Central memory CD8-positive, alpha-beta T cell (primary cell): ENCODE results near the gene TJAP1.
A peak's percentile ranks its signal among the peaks of the same experiment; 100 is the strongest.
"Not testable (repeated sequence)": the region's sequence is repeated elsewhere in the genome, so short reads cannot be mapped to it uniquely, and the experiment has no call there.

Source experiments
- ATAC-seq: fragments of 150-1000 bp; cut with Tn5 transposase; replicated peaks from 2 replicates; pipeline ENCODE4 v1.10.0; 2022; ENCODE audit warnings: mild to moderate bottlenecking, moderate FRiP score, moderate number of reproducible peaks; ENCODE audit not compliant: poor library complexity, severe bottlenecking; ENCODE audit errors: extremely low read depth
- DNase-seq, 2 donors: peaks; one replicate each; pipeline ENCODE4 v3.0.0; 2021; ENCODE audit warnings: low spot score in 2 of 2
- H3K27ac Mint-ChIP-seq: one replicate; pipeline ENCODE4 v1.8.0; 2022; ENCODE audit warnings: low read depth, mild to moderate bottlenecking, moderate library complexity, mixed read lengths
- H3K27me3 Mint-ChIP-seq: one replicate; pipeline ENCODE4 v1.8.0; 2022; ENCODE audit warnings: mixed read lengths
- H3K36me3 Mint-ChIP-seq: one replicate; pipeline ENCODE4 v1.8.0; 2022; ENCODE audit warnings: mild to moderate bottlenecking, moderate library complexity, mixed read lengths; ENCODE audit not compliant: insufficient read depth
- H3K4me1 Mint-ChIP-seq: one replicate; pipeline ENCODE4 v1.8.0; 2022; ENCODE audit warnings: mixed read lengths
- H3K4me3 Mint-ChIP-seq: one replicate; pipeline ENCODE4 v1.8.0; 2022; ENCODE audit warnings: mild to moderate bottlenecking, moderate library complexity, mixed read lengths
- H3K9me3 Mint-ChIP-seq: one replicate; pipeline ENCODE4 v1.8.0; 2022; ENCODE audit warnings: mixed read lengths

Gene TJAP1

GRCh38 chr6:43516367-43516696 is 39.0 kb downstream of the TJAP1 start:
- peak; percentile 2 for ATAC-seq
- peaks cover 27% of the 10 kb centered on the region for H3K36me3 Mint-ChIP-seq

DNA sequence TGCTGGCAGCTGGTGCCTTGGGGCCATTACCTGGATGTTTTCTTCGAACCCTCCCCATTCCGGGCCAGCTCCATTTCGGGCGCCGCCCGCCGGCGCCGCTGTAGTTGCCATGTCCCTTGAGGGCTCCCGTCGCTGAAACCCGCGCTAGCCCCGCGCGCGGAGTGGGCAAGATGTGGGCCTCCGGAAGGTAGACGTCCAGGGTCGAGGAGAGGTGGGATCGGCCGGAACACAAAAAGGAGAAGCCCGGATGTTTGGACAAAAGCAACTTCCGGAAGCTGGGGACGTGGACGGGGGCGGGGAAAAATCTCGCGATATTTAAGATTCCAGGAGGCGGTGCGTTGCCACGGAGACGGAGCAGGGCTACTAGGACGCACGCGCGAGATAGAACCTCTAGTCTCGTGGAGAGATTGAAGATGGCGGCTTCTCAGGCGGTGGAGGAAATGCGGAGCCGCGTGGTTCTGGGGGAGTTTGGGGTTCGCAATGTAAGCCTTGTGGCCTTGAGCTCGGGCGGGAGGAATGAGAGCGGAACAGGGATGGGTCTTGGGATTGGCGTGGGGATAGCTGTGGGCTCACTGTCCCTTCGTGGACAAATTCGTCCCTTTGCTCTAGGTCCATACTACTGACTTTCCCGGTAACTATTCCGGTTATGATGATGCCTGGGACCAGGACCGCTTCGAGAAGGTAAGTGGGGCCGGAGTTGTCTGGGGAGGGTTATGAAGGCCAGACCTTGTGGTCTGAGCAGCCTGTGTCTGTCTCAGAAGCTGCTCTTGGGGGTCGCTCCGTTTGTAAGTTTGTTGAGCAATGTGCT is 39.5 kb downstream of the TJAP1 start, which contains the start of the genes POLR1C and YIPF3:
Gene POLR1C, plus strand, starts transcription at position 393 of the 808 bp plus-strand sequence. Its CDS starts 21 bp downstream, at position 414.
Gene YIPF3, minus strand, starts transcription at position 230 of the 808 bp plus-strand sequence. Its CDS starts 119 bp downstream, at position 111.
- Mint-ChIP-seq H3K27me3 (no peaks in the 10 kb centered on the region), H3K4me1 (peaks cover 28% of the 10 kb centered on the region), H3K4me3 (no peak within 1 kb of the TSS), H3K36me3 (peaks cover 26% of the 10 kb centered on the region), H3K27ac (no peak within 1 kb of the TSS), H3K9me3 (no peaks in the 10 kb centered on the region)
- DNase-seq, result peak; percentile 95
- peak; percentile 95 for ATAC-seq

More at GRCh38 chr6:43516367-43516696, 39.0 kb downstream of the TJAP1 start:
- H3K27me3 Mint-ChIP-seq, result no peaks in the 10 kb centered on the region
- no peak for DNase-seq
- H3K9me3 Mint-ChIP-seq, result no peaks in the 10 kb centered on the region
- H3K4me1 Mint-ChIP-seq, result peaks cover 32% of the 10 kb centered on the region
- no peak overlapping the region for H3K4me3 Mint-ChIP-seq
- H3K27ac Mint-ChIP-seq, result no peak overlapping the region

GRCh38 chr6:43517505-43518357 is 40.4 kb downstream of the TJAP1 start:
- Mint-ChIP-seq H3K27me3 (no peaks in the 10 kb centered on the region), H3K4me1 (peaks cover 28% of the 10 kb centered on the region), H3K36me3 (peaks cover 24% of the 10 kb centered on the region), H3K27ac (no peak overlapping the region), H3K4me3 (no peak overlapping the region), H3K9me3 (no peaks in the 10 kb centered on the region)
- ATAC-seq (peak; percentile 2), DNase-seq (no peak)

- Mint-ChIP-seq H3K4me3 (no peak overlapping the region), H3K4me1 (peaks cover 14% of the 10 kb centered on the region), H3K36me3 (peaks cover 29% of the 10 kb centered on the region), H3K9me3 (no peaks in the 10 kb centered on the region), H3K27me3 (no peaks in the 10 kb centered on the region), H3K27ac (no peak overlapping the region)
- DNase-seq, result no peak
- no peak for ATAC-seq
Observed at GRCh38 chr6:43520097-43520496, 42.7 kb downstream of the TJAP1 start.

DNA sequence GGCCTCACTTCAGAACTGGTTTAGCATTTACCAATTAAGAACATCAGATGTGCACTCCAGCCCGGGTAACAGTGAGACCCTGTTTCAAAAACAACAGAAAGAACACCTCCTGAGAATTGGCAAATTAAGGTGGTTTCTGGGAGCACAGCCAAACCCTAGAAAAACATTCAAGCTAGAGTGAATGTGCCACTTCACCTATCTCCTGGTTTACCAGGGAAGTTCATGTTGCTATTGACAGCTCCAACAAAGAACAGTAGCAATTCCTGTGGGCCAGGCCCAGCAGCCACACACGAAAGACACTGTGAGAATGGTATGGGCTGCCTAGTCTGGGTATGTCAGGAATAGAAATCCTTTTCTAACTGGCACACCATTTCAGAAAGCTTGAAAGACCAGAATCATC is 44.5 kb downstream of the TJAP1 start:
- Mint-ChIP-seq H3K36me3 (peaks cover 33% of the 10 kb centered on the region), H3K27me3 (no peaks in the 10 kb centered on the region)

GRCh38 chr6:43522547-43523261 is 45.3 kb downstream of the TJAP1 start:
- H3K4me1 Mint-ChIP-seq, result no peaks in the 10 kb centered on the region
- no peaks in the 10 kb centered on the region for H3K9me3 Mint-ChIP-seq
- H3K27me3 Mint-ChIP-seq, result no peaks in the 10 kb centered on the region
- ATAC-seq, result no peak
- peaks cover 41% of the 10 kb centered on the region for H3K36me3 Mint-ChIP-seq
- no peak overlapping the region for H3K27ac Mint-ChIP-seq
- no peak overlapping the region for H3K4me3 Mint-ChIP-seq
- DNase-seq, result no peak

More for the DNA sequence above, 44.5 kb downstream of the TJAP1 start:
- Mint-ChIP-seq H3K9me3 (no peaks in the 10 kb centered on the region), H3K4me1 (no peaks in the 10 kb centered on the region), H3K4me3 (no peak overlapping the region), H3K27ac (no peak overlapping the region)
- ATAC-seq (no peak), DNase-seq (no peak)

GRCh38 chr6:43523284-43523683 is 45.9 kb downstream of the TJAP1 start:
- H3K27ac Mint-ChIP-seq, result no peak overlapping the region
- no peaks in the 10 kb centered on the region for H3K4me1 Mint-ChIP-seq
- H3K27me3 Mint-ChIP-seq, result no peaks in the 10 kb centered on the region
- peaks cover 43% of the 10 kb centered on the region for H3K36me3 Mint-ChIP-seq
- no peak overlapping the region for H3K4me3 Mint-ChIP-seq
- DNase-seq, result no peak
- ATAC-seq, result no peak
- H3K9me3 Mint-ChIP-seq, result no peaks in the 10 kb centered on the region

- DNase-seq (no peak), ATAC-seq (no peak)
- Mint-ChIP-seq H3K9me3 (no peaks in the 10 kb centered on the region), H3K4me1 (no peaks in the 10 kb centered on the region), H3K4me3 (no peak overlapping the region), H3K27me3 (no peaks in the 10 kb centered on the region), H3K27ac (no peak overlapping the region), H3K36me3 (peaks cover 52% of the 10 kb centered on the region)
Observed at GRCh38 chr6:43524483-43524961, 47.2 kb downstream of the TJAP1 start.

DNA sequence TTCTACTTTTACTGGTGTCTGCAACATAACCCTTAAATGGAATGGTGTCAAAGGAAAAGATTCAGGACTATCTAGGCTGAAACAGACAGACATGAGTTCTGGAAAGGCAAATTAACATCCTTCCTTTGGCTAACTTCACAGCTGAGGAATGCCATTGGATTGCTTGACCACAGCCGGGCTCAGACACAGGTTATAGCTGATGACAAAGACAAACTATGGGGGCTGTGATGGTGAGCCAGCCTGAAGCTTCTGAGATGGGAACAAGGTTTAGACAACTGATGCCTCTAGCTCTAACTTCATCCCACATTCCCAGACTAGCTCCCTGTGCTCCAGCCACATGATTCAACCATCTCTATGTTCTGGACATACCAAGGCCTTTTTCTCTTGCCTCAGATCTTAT is 54.8 kb downstream of the TJAP1 start:
- Mint-ChIP-seq H3K4me3 (no peak overlapping the region), H3K9me3 (no peaks in the 10 kb centered on the region), H3K27ac (peak overlapping the region; percentile 52), H3K36me3 (peaks cover 43% of the 10 kb centered on the region), H3K27me3 (no peaks in the 10 kb centered on the region), H3K4me1 (no peaks in the 10 kb centered on the region)
- no peak for DNase-seq
- ATAC-seq, result no peak

GRCh38 chr6:43538986-43539385 is 61.6 kb downstream of the TJAP1 start:
- not testable (repeated sequence) for DNase-seq, H3K27me3 Mint-ChIP-seq, H3K9me3 Mint-ChIP-seq, H3K4me1 Mint-ChIP-seq, H3K4me3 Mint-ChIP-seq, H3K27ac Mint-ChIP-seq, ATAC-seq
- peaks cover 35% of the 10 kb centered on the region for H3K36me3 Mint-ChIP-seq

- ATAC-seq, H3K9me3 Mint-ChIP-seq: not testable (repeated sequence)
- H3K36me3 Mint-ChIP-seq, result peaks cover 36% of the 10 kb centered on the region
Observed at GRCh38 chr6:43539409-43539808, 62.0 kb downstream of the TJAP1 start.

GRCh38 chr6:43540507-43540906 is 63.1 kb downstream of the TJAP1 start:
- H3K4me3 Mint-ChIP-seq, result no peak overlapping the region
- H3K27ac Mint-ChIP-seq, result no peak overlapping the region
- H3K9me3 Mint-ChIP-seq, result no peaks in the 10 kb centered on the region
- ATAC-seq, result no peak
- H3K27me3 Mint-ChIP-seq, result no peaks in the 10 kb centered on the region
- H3K36me3 Mint-ChIP-seq, result peaks cover 38% of the 10 kb centered on the region
- no peak for DNase-seq
- H3K4me1 Mint-ChIP-seq, result peaks cover 9% of the 10 kb centered on the region

More at GRCh38 chr6:43539409-43539808, 62.0 kb downstream of the TJAP1 start:
- not testable (repeated sequence) for H3K4me1 Mint-ChIP-seq, H3K27me3 Mint-ChIP-seq, DNase-seq, H3K27ac Mint-ChIP-seq, H3K4me3 Mint-ChIP-seq
